HG02885 (cell line): ENCODE measurements around the gene S100A1.
A peak's percentile ranks its signal among the peaks of the same experiment; 100 is the strongest.
"Not testable (repeated sequence)": the region's sequence is repeated elsewhere in the genome, so short reads cannot be mapped to it uniquely, and the experiment has no call there.

Source experiments
- ATAC-seq: cut with Tn5 transposase; IDR thresholded peaks from one replicate; pipeline ENCODE4 v1.9.1; 2021; ENCODE audit warnings: mild to moderate bottlenecking; ENCODE audit not compliant: unreplicated experiment, poor library complexity

The S100A1 gene

GRCh38 chr1:153649863-153650235, 21.6 kb downstream of the S100A1 start:
- ATAC-seq, result no peak

- ATAC-seq, result no peak
These were observed 23.5 kb downstream of the S100A1 start for GRCh38 chr1:153651771-153652170.

GRCh38 chr1:153652805-153653500, 24.7 kb downstream of the S100A1 start:
- no peak for ATAC-seq

GRCh38 chr1:153655333-153655732, 27.1 kb downstream of the S100A1 start:
- ATAC-seq, result no peak

GRCh38 chr1:153658400-153659174, 30.4 kb downstream of the S100A1 start, which contains the start of gene SNAPIN:
SNAPIN (plus strand) TSS chr1:153658703; CDS start chr1:153658744, 41 bp downstream.
- ATAC-seq, result peak; percentile 92

DNA sequence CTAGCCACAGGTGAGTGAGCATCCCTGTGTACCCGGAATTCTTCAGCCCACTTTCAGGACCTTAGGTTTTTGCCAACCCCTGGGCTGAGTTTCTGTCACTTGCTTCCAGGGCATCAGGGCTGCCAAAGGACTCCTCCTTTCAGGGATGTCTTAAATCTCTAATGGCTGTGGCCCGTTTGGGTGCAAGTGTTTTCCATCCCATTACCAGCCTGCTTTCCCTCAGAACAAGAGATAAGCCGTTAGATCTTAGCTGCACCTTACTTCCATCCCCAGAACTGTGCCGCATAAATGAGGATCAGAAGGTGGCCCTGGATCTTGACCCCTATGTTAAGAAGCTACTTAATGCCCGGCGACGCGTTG, 30.9 kb downstream of the S100A1 start:
- peak; percentile 7 for ATAC-seq

- ATAC-seq, result no peak
These were observed 31.4 kb downstream of the S100A1 start for GRCh38 chr1:153659656-153660055.

- ATAC-seq, result no peak
These were observed 33.0 kb downstream of the S100A1 start for GRCh38 chr1:153661111-153661708.

DNA sequence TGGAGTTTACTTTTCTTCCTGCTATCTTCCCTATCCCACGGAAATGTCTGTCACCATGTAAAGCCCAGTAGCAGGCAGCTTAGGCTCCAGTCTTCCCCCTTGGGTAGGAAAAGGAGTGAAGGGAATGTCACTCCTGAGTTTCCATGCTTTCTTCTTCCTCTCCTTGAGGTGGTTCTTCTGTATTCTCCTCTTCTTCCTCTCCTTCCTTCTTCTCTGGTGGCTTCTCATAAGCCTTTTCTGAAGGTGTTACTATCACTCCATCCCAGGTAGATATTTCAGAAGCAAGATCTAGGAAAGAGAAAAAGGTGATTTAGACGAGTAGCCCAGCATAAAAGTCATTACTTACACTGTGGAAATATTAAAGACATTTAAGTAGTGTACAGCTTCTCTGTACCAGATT, 34.0 kb downstream of the S100A1 start:
- ATAC-seq, result no peak

- no peak for ATAC-seq
These were observed 35.0 kb downstream of the S100A1 start for GRCh38 chr1:153663211-153663610.

- ATAC-seq, result no peak
These were observed 39.2 kb downstream of the S100A1 start for GRCh38 chr1:153667439-153667838.

GRCh38 chr1:153668672-153669071, 40.4 kb downstream of the S100A1 start:
- ATAC-seq, result not testable (repeated sequence)

DNA sequence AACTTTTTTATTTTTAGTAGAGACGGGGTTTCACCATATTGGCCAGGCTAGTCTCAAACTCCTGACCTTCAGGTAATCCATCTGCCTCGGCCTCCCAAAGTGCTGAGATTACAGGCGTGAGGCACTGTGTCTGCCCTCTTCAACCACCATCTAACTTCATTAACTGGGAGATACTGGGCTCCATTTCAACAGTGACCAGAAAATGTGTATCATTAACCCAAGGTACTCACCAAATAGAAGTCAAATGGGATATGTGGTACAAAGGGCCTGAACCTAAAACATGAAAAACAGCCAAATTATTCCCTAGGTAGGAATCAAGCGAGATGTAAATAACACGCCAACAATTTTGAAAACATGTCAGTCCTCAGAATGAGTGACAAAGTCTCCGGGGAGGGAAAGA, 41.4 kb downstream of the S100A1 start:
- no peak for ATAC-seq

- ATAC-seq, result no peak
These were observed 42.1 kb downstream of the S100A1 start for GRCh38 chr1:153670257-153670858.

GRCh38 chr1:153670859-153671627, 42.8 kb downstream of the S100A1 start, which contains the start of gene ILF2:
ILF2 (minus strand) TSS chr1:153670993; CDS start chr1:153670922, 71 bp downstream.
- peak; percentile 92 for ATAC-seq

DNA sequence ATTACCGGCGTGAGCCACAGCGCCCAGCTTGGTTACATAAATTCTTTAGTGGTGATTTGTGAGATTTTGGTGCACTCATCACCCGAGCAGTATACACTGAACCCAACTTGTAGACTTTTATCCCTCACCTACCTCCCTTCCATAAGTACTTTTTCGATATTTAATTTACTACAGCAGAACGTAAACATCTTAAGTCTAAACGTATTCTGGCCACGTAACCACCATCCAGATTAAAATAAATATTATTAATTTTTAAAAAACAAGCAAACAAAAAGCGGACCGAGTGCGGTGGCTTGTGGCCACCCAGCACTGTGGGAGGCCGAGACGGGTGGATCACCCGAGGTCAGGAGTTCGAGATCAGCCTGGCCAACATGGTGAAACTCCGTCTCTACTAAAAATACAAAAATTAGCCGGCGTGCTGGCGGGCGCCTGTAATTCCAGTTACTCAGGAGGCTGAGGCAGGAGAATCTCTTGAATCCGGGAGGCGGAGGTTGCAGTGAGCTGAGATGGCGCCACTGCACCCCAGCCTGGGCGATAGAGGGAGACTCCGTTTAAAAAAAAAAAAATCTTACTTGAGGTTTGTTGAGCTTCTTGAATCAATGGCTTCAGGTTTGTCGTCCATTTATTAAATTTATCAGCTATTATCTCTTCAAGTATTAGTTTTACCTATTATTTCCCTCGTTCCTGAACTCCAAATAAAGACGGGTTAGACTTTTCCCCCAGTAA, 43.6 kb downstream of the S100A1 start:
- not testable (repeated sequence) for ATAC-seq

DNA sequence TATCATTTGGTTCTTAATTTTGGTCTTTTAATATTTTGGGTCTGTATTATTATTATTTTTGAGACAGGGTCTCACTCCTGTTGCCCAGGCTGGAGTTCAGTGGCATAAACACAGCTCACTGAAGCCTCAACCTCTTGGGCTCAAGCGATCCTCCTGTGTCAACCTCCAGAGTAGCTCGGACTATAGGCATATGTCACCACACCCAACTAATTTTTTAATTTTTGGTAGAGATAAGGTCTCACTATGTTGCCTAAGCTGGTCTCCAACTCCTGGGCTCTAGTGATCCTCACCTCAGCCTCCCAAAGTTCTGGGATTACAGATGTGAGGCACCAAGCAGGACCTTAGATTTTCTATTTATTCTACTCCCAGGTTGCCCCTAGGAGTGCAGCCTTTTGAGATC, 45.3 kb downstream of the S100A1 start:
- no peak for ATAC-seq

DNA sequence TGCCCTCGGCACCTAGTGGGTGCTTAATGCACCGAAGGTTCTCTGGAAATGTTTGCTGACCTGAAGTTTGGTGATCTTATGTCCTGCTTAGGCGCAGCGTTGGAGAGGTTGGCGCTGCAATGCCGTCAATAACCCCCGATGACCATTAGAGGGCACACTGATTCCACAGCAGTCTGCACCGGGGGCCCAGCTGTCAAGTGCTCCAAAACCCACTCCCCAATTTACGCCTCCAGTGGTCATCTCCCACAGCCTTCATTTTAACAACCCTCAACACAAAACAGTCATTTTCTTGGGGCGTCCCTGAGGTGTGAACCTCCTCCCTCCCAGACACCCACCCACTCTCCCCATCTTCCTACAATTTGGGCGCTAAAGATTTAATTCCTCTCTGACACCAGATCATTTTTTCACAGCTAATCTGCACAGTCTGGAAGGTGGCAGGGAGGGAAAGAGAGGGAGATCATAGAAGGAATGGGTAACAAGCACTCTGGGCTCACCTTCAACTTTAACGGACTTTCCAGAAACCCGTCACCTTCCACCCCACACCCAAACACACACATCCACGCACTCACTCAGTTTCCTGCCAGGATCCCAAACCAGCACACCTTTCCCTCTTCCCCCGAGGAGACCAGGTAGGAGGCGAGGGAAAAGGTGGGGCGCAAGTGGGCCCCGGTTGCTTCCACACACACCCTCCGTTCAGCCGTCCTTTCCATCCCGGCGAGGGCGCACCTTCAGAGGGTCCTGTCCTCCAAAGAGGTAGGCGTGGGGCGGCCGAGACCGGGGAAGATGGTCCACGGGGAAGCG, 49.7 kb downstream of the S100A1 start:
- no peak for ATAC-seq
